GM12878 (cell line): ENCODE results near the gene CCR2. TPM values are rescaled to one million over a fixed set of nuclear protein-coding genes. Genes with fewer than 3 reads are reported as not detected.

ENCODE experiments used
- ASH2L ChIP-seq: fragments of 300-600, 200-600 bp; sonication (generic); IDR thresholded peaks from 2 replicates; pipeline ENCODE4 v1.6.1; 2017; ENCODE audit warnings: low read depth, mild to moderate bottlenecking, borderline replicate concordance
- ETV6 ChIP-seq, 2 experiments: fragments of 450-650 bp in 1 of 2; IDR thresholded peaks in 1 of 2; conservative IDR thresholded peaks in 1 of 2; 2 replicates each; pipeline ENCODE4 v1.6.1; 2014; ENCODE audit warnings: antibody characterized with exemption in 1 of 2, borderline replicate concordance in 1 of 2, low read depth in 1 of 2, mild to moderate bottlenecking in 1 of 2, moderate library complexity in 1 of 2
- FOXM1 ChIP-seq: IDR thresholded peaks from 2 replicates; pipeline ENCODE4 v1.6.1; 2012; ENCODE audit warnings: low read depth, mild to moderate bottlenecking, inconsistent platforms, low read length, moderate library complexity
- GATAD2B ChIP-seq: fragments of 450-650 bp; conservative IDR thresholded peaks from 2 replicates; pipeline ENCODE4 v1.6.1; 2017; ENCODE audit warnings: low read depth, mild to moderate bottlenecking, moderate library complexity
- HDAC2 ChIP-seq: fragments of 200-600 bp; sonication (generic); IDR thresholded peaks from 2 replicates; pipeline ENCODE4 v1.6.1; 2017
- MAX ChIP-seq: IDR thresholded peaks from 2 replicates; pipeline ENCODE4 v1.6.1; 2012; ENCODE audit warnings: low read depth, low read length, improper control_type of control experiment
- MLLT1 ChIP-seq: fragments of 450-650 bp; IDR thresholded peaks from 2 replicates; pipeline ENCODE4 v1.6.1; 2016; ENCODE audit warnings: mild to moderate bottlenecking
- PAX8 ChIP-seq: fragments of 450-650 bp; IDR thresholded peaks from 2 replicates; pipeline ENCODE4 v1.6.1; 2017; ENCODE audit warnings: mild to moderate bottlenecking, moderate library complexity
- PRDM15 ChIP-seq: fragments of 450-650 bp; formaldehyde crosslinking; IDR thresholded peaks from 2 replicates; pipeline ENCODE4 v1.4.0; 2020; ENCODE audit warnings: mild to moderate bottlenecking, moderate library complexity
- RELB ChIP-seq: fragments of 450-650 bp; IDR thresholded peaks from 2 replicates; pipeline ENCODE4 v1.6.1; 2017; ENCODE audit warnings: low read depth, mild to moderate bottlenecking, moderate library complexity
- SREBF2 ChIP-seq: IDR thresholded peaks from 2 replicates; pipeline ENCODE4 v1.6.1; 2012; ENCODE audit warnings: mild to moderate bottlenecking, low read length
- YY1 ChIP-seq: IDR thresholded peaks from 2 replicates; pipeline ENCODE4 v1.6.1; 2011; ENCODE audit warnings: low read depth, mild to moderate bottlenecking, low read length
- polyA plus RNA-seq, 11 experiments: library from polyadenylated mRNA; depleted of rRNA in 4 of 11; unstranded in 6 of 11; stranded (reverse) in 5 of 11; fragments of >200 nt; fragmentation: Nextera tagmentation in 4 of 11; fragmentation: Illumina TruSeq in 1 of 11; extraction: Ambion mirVana in 4 of 11; extraction: Trizol in 1 of 11; gene quantifications; 1 replicate in 1 of 11; 2 replicates in 10 of 11; pipeline versions ENCODE4 v1.2.1 to v1.2.3, GENCODE V29; 2011 to 2016; ENCODE audit warnings: inconsistent platforms in 2 of 11, missing spikeins in 2 of 11, low read depth in 1 of 11
- total RNA-seq, 4 experiments: library from RNA; depleted of rRNA in 3 of 4; stranded (reverse); fragments of >200 nt in 3 of 4; fragmentation: Illumina TruSeq in 1 of 4; extraction: Trizol in 1 of 4; gene quantifications; 2 replicates each; pipeline versions ENCODE4 v1.2.1 to v1.2.3, GENCODE V29; 2013 to 2021

Gene CCR2
- total and polyA plus RNA-seq, 10 of the 15 experiments (the other 5 are each of a cell fraction or from before 2014, with no cell fraction given) = 1.9 to 4.7 (median 3.5) TPM; not detected in 1

- TF ChIP-seq YY1 = no peak
- TF ChIP-seq HDAC2 = no peak
- peak in 1 of 2 experiments; percentile 73; a peak in 1 of 4 replicates for TF ChIP-seq ETV6 (conservative IDR thresholded peaks at IDR 0.05 in 1 of 2, IDR thresholded peaks at IDR 0.05 in 1 of 2; ENCODE audit: borderline replicate concordance in 1 of 2, low read depth in 1 of 2)
- no peak for TF ChIP-seq PAX8
- TF ChIP-seq RELB = no peak
- no peak for TF ChIP-seq PRDM15 (CRISPR knock-in tag)
- no peak for TF ChIP-seq ASH2L
- TF ChIP-seq FOXM1 = 0 out of 2 replicates have a peak, but pooled peaks have one; percentile 57
- TF ChIP-seq MAX = no peak
- TF ChIP-seq GATAD2B = no peak
- TF ChIP-seq MLLT1 = no peak
- no peak for TF ChIP-seq SREBF2
- TF ChIP-seq, all 136 proteins: peak for 24
These were observed 6.0 kb downstream of the CCR2 start (continued) for GRCh38 chr3:46359733-46360493.
